GM10248 (cell line): ENCODE results near the gene GRM8.

ENCODE experiments used
- CTCF ChIA-PET: fragments of 300-600 bp; sonication (Branson Sonifier 250); formaldehyde crosslinking; extraction: SDS; loops from one replicate; lab custom pipeline; 2021; ENCODE audit warnings: antibody characterized with exemption; lab: Yijun Ruan, JAX
- POLR2A ChIA-PET: fragments of 350-650 bp; sonication (Branson Sonifier 250); formaldehyde crosslinking; extraction: SDS; loops from one replicate; lab custom pipeline; 2020; ENCODE audit warnings: antibody characterized with exemption; lab: Yijun Ruan, JAX
- DNase-seq: peaks from one replicate; pipeline ENCODE4 v3.0.0; 2012; ENCODE audit errors: extremely low spot score
- CTCF ChIP-seq: IDR thresholded peaks from 2 replicates; pipeline ENCODE4 v1.5.1; 2012; ENCODE audit warnings: mild to moderate bottlenecking, low read depth; ENCODE audit errors: extremely low read depth, missing control alignments, control extremely low read depth

The GRM8 gene

DNA sequence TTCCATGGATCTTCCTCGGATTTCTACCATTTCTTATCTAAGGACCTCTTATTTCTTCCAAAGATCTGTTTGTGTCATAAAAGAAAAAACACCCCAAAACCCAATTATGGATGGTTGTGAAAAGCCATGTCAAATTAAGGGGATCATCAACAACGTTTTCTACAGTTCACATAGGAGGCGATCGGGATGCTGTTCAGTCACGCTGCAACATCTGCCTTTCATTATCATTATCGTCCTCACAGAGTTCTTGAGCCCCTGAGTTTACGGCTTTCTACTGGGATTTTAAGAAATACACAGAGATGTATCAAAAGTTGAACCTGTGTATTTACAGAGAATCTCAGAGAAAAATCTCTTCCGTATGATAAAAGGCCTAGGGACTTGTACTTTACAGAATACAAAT is 101.4 kb downstream of the GRM8 start:
- ChIA-PET CTCF (no interaction called here), POLR2A (no interaction called here)
- TF ChIP-seq CTCF: no peak
- DNase-seq: no peak

DNA sequence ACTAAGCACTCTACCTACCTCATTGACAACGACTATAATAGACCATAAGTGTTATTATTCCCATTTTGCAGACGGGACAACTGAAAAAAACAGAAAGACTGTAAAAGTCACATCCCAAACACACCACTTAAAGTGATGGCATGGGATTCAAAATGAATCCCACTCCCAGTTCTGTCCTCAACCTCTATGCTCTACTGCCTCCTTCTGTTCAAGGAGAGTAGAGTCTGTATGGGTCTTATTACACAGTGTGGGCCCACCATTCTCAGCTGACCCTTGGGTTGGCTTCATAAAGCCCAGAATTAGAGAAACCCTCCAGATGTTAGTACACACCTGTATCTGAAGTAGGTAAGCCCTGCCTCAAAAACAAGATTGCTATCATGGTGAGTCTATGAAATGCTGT is 102.2 kb downstream of the GRM8 start:
- POLR2A ChIA-PET: no interaction called here
- TF ChIP-seq CTCF: no peak
- CTCF ChIA-PET: no interaction called here
- no peak for DNase-seq

GRCh38 chr7:127146746-127147536 is 105.8 kb downstream of the GRM8 start:
- TF ChIP-seq CTCF: no peak
- CTCF ChIA-PET: interaction anchor here (0.9 to 1.3 kb wide), 2 partner anchors 11 to 19 kb away, joined by 3 to 4 read pairs; no protein-coding TSS in a partner anchor
- POLR2A ChIA-PET: no interaction called here
- DNase-seq: no peak

- no peak for TF ChIP-seq CTCF
- ChIA-PET POLR2A (no interaction called here), CTCF (no interaction called here)
- DNase-seq: no peak
Observed at GRCh38 chr7:127137146-127137545, 115.6 kb downstream of the GRM8 start.

DNA sequence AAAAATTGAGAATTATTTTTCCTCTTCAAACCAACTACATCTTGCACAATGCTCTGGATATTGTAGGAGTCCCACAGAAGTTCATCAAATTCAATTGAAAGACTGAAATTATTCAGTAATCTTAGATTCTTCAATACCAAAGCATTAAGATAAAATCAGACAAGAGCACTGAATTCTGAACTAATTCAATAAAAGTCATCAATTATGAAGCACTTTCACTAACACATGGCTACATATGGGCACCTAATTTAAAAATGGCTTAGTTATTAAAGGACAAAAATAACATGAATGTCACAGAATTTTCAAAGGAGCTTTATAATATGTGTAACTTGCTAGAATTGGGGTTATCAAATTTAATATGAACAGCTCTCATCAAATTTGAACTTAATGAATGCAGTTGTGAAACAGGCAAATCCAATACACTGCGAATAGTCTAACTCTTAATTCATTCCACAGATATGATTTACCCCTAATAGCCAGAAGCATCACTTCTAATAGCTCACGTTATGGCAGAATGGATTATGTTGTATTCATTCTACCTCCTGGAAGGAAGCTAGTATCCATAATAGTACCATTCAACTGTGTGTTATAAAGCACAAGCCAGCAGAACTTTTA is 116.8 kb downstream of the GRM8 start:
- DNase-seq: no peak
- ChIA-PET POLR2A (no interaction called here), CTCF (interaction anchor here (1.3 kb wide), 1 partner anchor 17 kb away, joined by 3 read pairs; no protein-coding TSS in a partner anchor)
- TF ChIP-seq CTCF: no peak

GRCh38 chr7:127123220-127123619 is 129.5 kb downstream of the GRM8 start:
- TF ChIP-seq CTCF: no peak
- CTCF ChIA-PET: no interaction called here
- POLR2A ChIA-PET: no interaction called here

More at GRCh38 chr7:127123220-127123619, 129.5 kb downstream of the GRM8 start:
- DNase-seq: no peak
